Hindlimb muscle (tissue), 1 donor: ENCODE data around the gene CCDC82. TPM values are rescaled to one million over a fixed set of nuclear protein-coding genes. Genes with fewer than 3 reads are reported as not detected.

Source experiments
- DNase-seq: peaks from one replicate; pipeline ENCODE4 v3.0.0-alpha.2; 2013
- polyA plus RNA-seq: library from polyadenylated mRNA; unstranded; fragments of 120-200 nt; gene quantifications from one replicate; pipeline ENCODE4 v1.2.1, GENCODE V29; 2013; ENCODE audit not compliant: insufficient read length

The CCDC82 gene
- polyA plus RNA-seq, 1 donor, result 26.8 TPM

GRCh38 chr11:96329419-96329818, 60.3 kb downstream of the CCDC82 start:
- DNase-seq, result no peak

GRCh38 chr11:96328395-96329010, 61.2 kb downstream of the CCDC82 start:
- no peak for DNase-seq

GRCh38 chr11:96326959-96327358, 62.8 kb downstream of the CCDC82 start:
- DNase-seq, result no peak

GRCh38 chr11:96324912-96325311, 64.8 kb downstream of the CCDC82 start:
- no peak for DNase-seq

- no peak for DNase-seq
These were observed 66.1 kb downstream of the CCDC82 start for GRCh38 chr11:96323642-96323985.

- no peak for DNase-seq
These were observed 66.7 kb downstream of the CCDC82 start for GRCh38 chr11:96322775-96323641.

- DNase-seq, result no peak
These were observed 68.6 kb downstream of the CCDC82 start for GRCh38 chr11:96321091-96321490.

- DNase-seq, result no peak
These were observed 69.6 kb downstream of the CCDC82 start for GRCh38 chr11:96319898-96320656.

GRCh38 chr11:96318850-96319249, 70.9 kb downstream of the CCDC82 start:
- no peak for DNase-seq

- DNase-seq, result no peak
These were observed 71.3 kb downstream of the CCDC82 start for GRCh38 chr11:96318399-96318798.

- DNase-seq, result no peak
These were observed 71.7 kb downstream of the CCDC82 start for GRCh38 chr11:96317985-96318384.

- no peak for DNase-seq
These were observed 72.1 kb downstream of the CCDC82 start for GRCh38 chr11:96317571-96317970.

GRCh38 chr11:96316869-96317268, 72.8 kb downstream of the CCDC82 start:
- DNase-seq, result no peak

- no peak for DNase-seq
These were observed 74.2 kb downstream of the CCDC82 start for GRCh38 chr11:96315476-96315875.

GRCh38 chr11:96314326-96315020, 75.2 kb downstream of the CCDC82 start:
- DNase-seq, result no peak

GRCh38 chr11:96313163-96313562, 76.5 kb downstream of the CCDC82 start:
- DNase-seq, result no peak

GRCh38 chr11:96311120-96311568, 78.6 kb downstream of the CCDC82 start:
- no peak for DNase-seq

- no peak for DNase-seq
These were observed 79.5 kb downstream of the CCDC82 start for GRCh38 chr11:96310236-96310635.

- DNase-seq, result no peak
These were observed 80.1 kb downstream of the CCDC82 start for GRCh38 chr11:96309643-96310017.

- no peak for DNase-seq
These were observed 80.6 kb downstream of the CCDC82 start for GRCh38 chr11:96309016-96309642.

- DNase-seq, result no peak
These were observed 82.0 kb downstream of the CCDC82 start for GRCh38 chr11:96307776-96308140.
